HEK293T (cell line): ENCODE measurements around the gene PLEKHF1.

ENCODE experiments used
- CTCF ChIA-PET: fragments of 350-600 bp; formaldehyde crosslinking; extraction: SDS; loops from one replicate; lab custom pipeline; 2021; ENCODE audit warnings: antibody characterized with exemption, inconsistent platforms; lab: Yijun Ruan, JAX
- POLR2A ChIA-PET: fragments of 350-600 bp; formaldehyde crosslinking; extraction: SDS; loops from one replicate; lab custom pipeline; 2020; ENCODE audit warnings: antibody characterized with exemption, inconsistent platforms; lab: Yijun Ruan, JAX
- DNase-seq: peaks from one replicate; pipeline ENCODE4 v3.0.0; 2012; ENCODE audit warnings: mixed read lengths; ENCODE audit errors: extremely low spot score
- ARNT ChIP-seq: fragments of 450-650 bp; IDR thresholded peaks from 2 replicates; pipeline ENCODE4 v1.6.1; 2017; ENCODE audit warnings: mild to moderate bottlenecking
- BHLHE40 ChIP-seq: fragments of 450-650 bp; IDR thresholded peaks from 2 replicates; pipeline ENCODE4 v1.6.1; 2016; ENCODE audit warnings: mild to moderate bottlenecking, moderate library complexity, borderline replicate concordance
- CTBP1 ChIP-seq: fragments of 450-650 bp; IDR thresholded peaks from 2 replicates; pipeline ENCODE4 v1.6.1; 2016; ENCODE audit warnings: borderline replicate concordance
- ELF4 ChIP-seq: fragments of 450-650 bp; IDR thresholded peaks from 2 replicates; pipeline ENCODE4 v1.6.1; 2017; ENCODE audit warnings: antibody characterized with exemption
- FOXA1 ChIP-seq: fragments of 450-650 bp; IDR thresholded peaks from 2 replicates; pipeline ENCODE4 v1.6.1; 2016; ENCODE audit warnings: mild to moderate bottlenecking
- FOXK2 ChIP-seq: fragments of 450-650 bp; IDR thresholded peaks from 2 replicates; pipeline ENCODE4 v1.6.1; 2016; ENCODE audit warnings: mild to moderate bottlenecking
- FOXM1 ChIP-seq: fragments of 450-650 bp; IDR thresholded peaks from 2 replicates; pipeline ENCODE4 v1.6.1; 2017; ENCODE audit warnings: mild to moderate bottlenecking, borderline replicate concordance
- HDGF ChIP-seq: fragments of 450-650 bp; IDR thresholded peaks from 2 replicates; pipeline ENCODE4 v1.6.1; 2017; ENCODE audit warnings: antibody characterized with exemption, borderline replicate concordance
- L3MBTL2 ChIP-seq: fragments of 450-650 bp; conservative IDR thresholded peaks from 2 replicates; pipeline ENCODE4 v1.6.1; 2016; ENCODE audit warnings: mild to moderate bottlenecking
- LEF1 ChIP-seq: fragments of 450-650 bp; IDR thresholded peaks from 2 replicates; pipeline ENCODE4 v1.6.1; 2017; ENCODE audit warnings: mild to moderate bottlenecking, borderline replicate concordance
- NFRKB ChIP-seq: fragments of 450-650 bp; IDR thresholded peaks from 2 replicates; pipeline ENCODE4 v1.6.1; 2016; ENCODE audit warnings: mild to moderate bottlenecking, moderate library complexity
- PKNOX1 ChIP-seq: fragments of 450-650 bp; IDR thresholded peaks from 2 replicates; pipeline ENCODE4 v1.6.1; 2016
- SP1 ChIP-seq: fragments of 450-650 bp; IDR thresholded peaks from 2 replicates; pipeline ENCODE4 v1.6.1; 2017
- SUZ12 ChIP-seq: fragments of 450-650 bp; IDR thresholded peaks from 2 replicates; pipeline ENCODE4 v1.6.1; 2016; ENCODE audit warnings: mild to moderate bottlenecking
- TARDBP ChIP-seq: fragments of 450-650 bp; IDR thresholded peaks from 2 replicates; pipeline ENCODE4 v1.6.1; 2016
- ZNF384 ChIP-seq: fragments of 450-650 bp; IDR thresholded peaks from 2 replicates; pipeline ENCODE4 v1.6.1; 2016

PLEKHF1 gene

GRCh38 chr19:29634002-29634401 is 31.3 kb upstream of the PLEKHF1 start:
- no peak for DNase-seq
- ChIA-PET POLR2A (interaction anchor here (1.0 kb wide), 1 partner anchor 12 kb away, joined by 3 read pairs; no protein-coding TSS in a partner anchor), CTCF (no interaction called here)
- no peak for TF ChIP-seq PKNOX1
- TF ChIP-seq CTBP1 = no peak
- no peak for TF ChIP-seq SP1
- no peak for TF ChIP-seq TARDBP
- no peak for TF ChIP-seq LEF1
- TF ChIP-seq FOXK2 = no peak
- no peak for TF ChIP-seq ELF4
- no peak for TF ChIP-seq FOXM1
- TF ChIP-seq SUZ12 = no peak
- no peak for TF ChIP-seq ARNT
- TF ChIP-seq HDGF = no peak
- TF ChIP-seq BHLHE40 = no peak

- CTCF ChIA-PET = no interaction called here
- POLR2A ChIA-PET = interaction anchor here (1.0 kb wide), 1 partner anchor 13 kb away, joined by 3 read pairs; no protein-coding TSS in a partner anchor
- TF ChIP-seq TARDBP (no peak), FOXM1 (no peak), L3MBTL2 (no peak), FOXK2 (no peak), HDGF (no peak), ELF4 (no peak)
- DNase-seq = no peak
Observed at GRCh38 chr19:29634423-29635130, 30.7 kb upstream of the PLEKHF1 start.

- TF ChIP-seq ZNF384 (no peak), BHLHE40 (no peak), FOXA1 (no peak), ARNT (no peak), FOXM1 (no peak), HDGF (no peak), FOXK2 (no peak), PKNOX1 (no peak), NFRKB (no peak), TARDBP (no peak), SP1 (no peak), CTBP1 (no peak), SUZ12 (no peak), LEF1 (no peak), ELF4 (no peak)
- ChIA-PET POLR2A (no interaction called here), CTCF (no interaction called here)
- no peak for DNase-seq
Observed at GRCh38 chr19:29635963-29636362, 29.3 kb upstream of the PLEKHF1 start.

- TF ChIP-seq ZNF384 (no peak), FOXA1 (no peak), NFRKB (no peak), HDGF (no peak), CTBP1 (no peak), LEF1 (no peak), PKNOX1 (no peak), BHLHE40 (no peak), SP1 (no peak), L3MBTL2 (no peak), SUZ12 (no peak), FOXM1 (no peak), FOXK2 (no peak), TARDBP (no peak), ELF4 (no peak), ARNT (no peak)
- DNase-seq = no peak
- POLR2A ChIA-PET = no interaction called here
- CTCF ChIA-PET = interaction anchor here (0.6 kb wide), 1 partner anchor 1207 kb away, joined by 3 read pairs; no protein-coding TSS in a partner anchor
Observed at GRCh38 chr19:29636553-29637360, 28.5 kb upstream of the PLEKHF1 start.

GRCh38 chr19:29639086-29639485 is 26.2 kb upstream of the PLEKHF1 start:
- POLR2A ChIA-PET = interaction anchor here (0.6 to 1.0 kb wide), 3 partner anchors 33 to 515 kb away, joined by 3 read pairs; partner anchors contain the start of gene POP4
- DNase-seq = no peak
- TF ChIP-seq ELF4 = no peak
- no peak for TF ChIP-seq CTBP1
- no peak for TF ChIP-seq BHLHE40
- TF ChIP-seq FOXA1 = no peak
- TF ChIP-seq ARNT = no peak
- TF ChIP-seq PKNOX1 = no peak
- TF ChIP-seq SP1 = no peak
- no peak for TF ChIP-seq ZNF384
- no peak for TF ChIP-seq HDGF
- no peak for TF ChIP-seq FOXM1
- TF ChIP-seq LEF1 = no peak
- no peak for TF ChIP-seq TARDBP
- TF ChIP-seq FOXK2 = no peak
- CTCF ChIA-PET = no interaction called here
